Eye (tissue), 1 donor: ENCODE data around the gene IQCH.
A peak's percentile ranks its signal among the peaks of the same experiment; 100 is the strongest.
"Not testable (repeated sequence)": the region's sequence is repeated elsewhere in the genome, so short reads cannot be mapped to it uniquely, and the experiment has no call there.

Source experiments
- DNase-seq: peaks from one replicate; pipeline ENCODE4 v3.0.0-alpha.2; 2015

The IQCH gene

DNA sequence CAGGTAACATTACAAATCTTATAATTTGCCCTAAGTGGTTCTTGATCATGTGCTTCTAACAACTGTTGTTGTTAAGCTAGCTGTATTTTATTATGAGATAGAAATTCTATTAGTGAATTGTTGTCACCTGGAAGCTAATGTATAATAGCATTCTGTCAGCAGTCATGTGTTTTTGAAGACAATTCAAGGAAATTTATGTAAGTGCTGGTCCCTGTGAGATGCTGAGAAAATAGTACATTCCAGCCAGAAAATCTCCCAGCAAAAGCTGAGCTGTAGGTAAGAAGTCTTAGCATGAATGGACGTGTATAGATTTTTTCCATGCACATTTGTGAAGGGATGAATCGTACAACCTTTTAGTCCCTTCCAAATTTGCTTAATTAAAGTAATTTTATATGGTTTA lies 146.3 kb downstream of the IQCH start:
- no peak for DNase-seq

DNA sequence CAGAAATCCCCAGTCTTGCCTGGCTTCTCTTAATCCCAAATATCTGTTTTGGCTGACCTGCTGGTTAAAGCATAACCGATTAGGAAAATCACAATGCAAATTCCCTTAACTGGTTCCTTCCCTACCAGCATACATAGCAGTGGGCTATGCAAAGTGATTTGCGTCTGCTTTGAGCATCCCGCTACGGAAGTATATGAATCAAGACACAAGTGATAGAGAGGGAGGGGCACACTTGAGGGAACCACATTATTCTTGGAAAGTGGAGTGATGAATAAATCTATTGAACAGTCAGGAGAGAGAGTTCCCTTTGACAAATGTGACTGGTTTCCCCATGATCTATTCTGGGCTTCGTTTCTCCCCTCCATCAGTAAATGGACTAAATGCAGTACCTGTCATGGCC lies 146.8 kb downstream of the IQCH start:
- DNase-seq, result no peak

GRCh38 chr15:67403428-67404154 lies 149.0 kb downstream of the IQCH start:
- DNase-seq, result no peak

- DNase-seq, result no peak
Measured at GRCh38 chr15:67405208-67406191, 150.9 kb downstream of the IQCH start.

- no peak for DNase-seq
Measured at GRCh38 chr15:67406257-67406861, 151.8 kb downstream of the IQCH start.

DNA sequence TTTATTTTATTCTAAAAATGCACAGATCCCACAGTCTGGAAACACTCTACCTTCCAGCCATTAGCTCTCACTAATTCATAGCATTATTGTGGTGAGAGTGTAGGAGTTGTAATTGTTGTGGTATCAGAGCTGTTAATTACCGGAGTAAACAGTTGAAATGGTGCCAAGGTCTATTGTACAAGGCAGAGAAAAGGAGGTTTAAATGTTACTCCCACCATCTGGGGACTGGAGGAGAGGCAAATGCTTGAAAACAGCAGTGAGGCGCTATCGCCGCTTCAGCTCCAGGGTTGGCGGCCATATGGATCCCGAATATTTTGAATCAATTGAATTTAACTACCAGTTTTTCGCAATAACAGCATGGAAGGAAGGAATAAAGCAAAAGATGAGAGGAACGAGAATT lies 153.2 kb downstream of the IQCH start:
- no peak for DNase-seq

DNA sequence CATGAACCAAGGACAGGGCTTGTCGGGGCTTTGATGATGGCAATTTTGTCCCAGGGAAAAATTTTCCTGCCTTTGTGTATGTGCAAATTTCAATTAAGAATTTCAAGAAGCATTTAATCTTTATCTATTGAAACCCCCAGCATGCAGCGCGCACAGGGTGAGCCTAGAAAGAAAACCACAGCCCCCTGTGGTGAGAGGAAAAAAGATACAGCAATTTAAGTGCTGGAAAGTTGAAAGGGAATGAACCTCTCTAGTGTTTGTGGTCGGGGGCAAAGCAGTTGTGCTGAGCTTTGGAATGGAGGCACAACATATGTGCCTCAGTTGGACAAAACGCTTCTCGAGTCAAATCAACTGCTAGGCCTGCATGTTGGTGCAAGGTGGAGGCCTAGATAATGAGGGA lies 154.6 kb downstream of the IQCH start:
- DNase-seq, result no peak

- no peak for DNase-seq
Measured at GRCh38 chr15:67411486-67411885, 156.9 kb downstream of the IQCH start.

DNA sequence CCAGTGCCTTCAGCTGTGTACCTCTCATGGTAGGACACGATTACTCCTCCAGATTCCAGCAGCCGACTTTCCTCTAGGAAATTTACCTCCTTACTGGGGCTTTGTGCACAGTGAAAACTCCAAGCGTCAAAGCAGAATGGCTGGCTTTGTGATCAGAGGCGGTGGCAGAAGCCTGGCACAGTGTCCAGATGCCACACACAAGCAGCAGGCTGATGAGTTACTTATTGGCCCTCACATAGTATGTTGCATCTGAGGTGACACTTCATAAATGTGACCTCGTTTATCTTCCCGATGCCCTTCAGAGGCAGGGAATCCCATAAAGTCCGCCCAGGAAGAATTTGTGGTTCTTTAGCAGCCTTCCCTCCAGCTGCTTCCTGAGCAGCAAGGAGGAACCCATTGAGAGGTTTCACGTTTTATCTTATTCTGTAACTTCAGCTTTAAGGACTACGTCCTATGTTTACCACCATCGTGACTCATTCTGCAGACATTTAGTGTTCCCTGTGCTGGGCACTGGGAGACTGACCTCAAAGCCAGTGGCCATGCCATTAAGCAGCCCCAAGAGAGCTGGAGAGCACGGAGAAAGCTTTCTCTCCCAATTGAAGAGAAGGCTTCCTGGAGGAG lies 159.3 kb downstream of the IQCH start:
- DNase-seq, result no peak

GRCh38 chr15:67415181-67415580 lies 160.6 kb downstream of the IQCH start:
- no peak for DNase-seq

DNA sequence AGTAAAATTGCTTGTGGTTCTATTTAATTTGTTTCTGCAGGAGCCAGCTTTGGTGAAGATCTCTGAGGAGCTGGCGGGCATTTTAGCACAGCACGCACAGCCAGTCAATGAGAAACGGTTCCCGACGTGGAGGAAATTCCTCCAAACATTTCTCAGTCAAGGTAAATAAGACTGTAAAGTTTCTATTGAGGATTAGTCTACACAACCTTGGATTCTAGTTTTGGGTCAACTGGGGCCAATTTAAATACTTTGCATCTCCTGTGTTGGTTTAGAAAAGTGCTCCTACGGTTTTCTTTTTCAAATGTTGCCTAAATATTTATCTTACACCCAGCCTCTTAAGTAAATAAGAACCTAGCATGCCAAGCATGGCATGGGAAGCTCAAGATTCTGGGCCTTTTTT lies 162.3 kb downstream of the IQCH start:
- DNase-seq, result no peak

DNA sequence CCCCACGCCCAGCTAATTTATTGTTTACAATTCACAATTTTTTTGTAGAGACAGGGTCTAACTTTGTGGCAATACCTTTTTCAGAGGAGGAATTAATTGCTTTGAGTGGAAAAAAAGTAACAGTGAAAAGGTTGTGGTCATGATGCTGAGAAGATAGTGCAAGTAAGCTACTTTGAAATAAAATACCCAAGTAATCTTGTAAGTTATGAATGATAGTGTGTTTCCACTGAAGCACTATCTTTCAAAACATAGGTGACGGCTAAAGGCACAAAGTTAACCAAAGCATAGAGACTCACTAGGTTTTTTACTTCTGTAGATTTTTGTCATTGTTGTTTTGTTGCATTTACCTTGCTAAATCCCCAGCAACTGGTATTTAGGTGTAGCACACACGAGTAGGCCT lies 165.1 kb downstream of the IQCH start:
- no peak for DNase-seq

- DNase-seq, result no peak
Measured at GRCh38 chr15:67420137-67420536, 165.6 kb downstream of the IQCH start.

DNA sequence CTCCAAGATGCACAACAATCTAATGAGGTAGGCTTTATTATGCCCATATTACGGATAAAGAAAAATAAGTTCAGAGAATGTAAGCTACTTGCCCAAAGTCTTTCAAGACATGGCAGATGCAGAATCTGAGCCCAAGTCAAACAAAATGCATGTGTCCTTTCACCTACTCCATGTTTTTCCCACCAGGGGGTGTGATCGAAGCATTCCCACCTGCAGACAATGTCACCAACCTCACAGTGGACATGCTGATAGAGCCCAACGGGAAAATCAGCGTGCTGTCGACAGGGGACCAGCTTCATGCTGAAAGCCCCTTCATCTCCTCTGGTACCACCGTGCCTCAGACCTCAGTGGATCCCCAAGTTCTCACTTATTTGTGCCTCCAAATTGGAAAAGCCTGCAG lies 166.5 kb downstream of the IQCH start:
- DNase-seq, result no peak

- DNase-seq, result no peak
Measured at GRCh38 chr15:67422296-67422695, 167.7 kb downstream of the IQCH start.

GRCh38 chr15:67433495-67434099 lies 179.0 kb downstream of the IQCH start:
- DNase-seq, result peak; percentile 69

DNA sequence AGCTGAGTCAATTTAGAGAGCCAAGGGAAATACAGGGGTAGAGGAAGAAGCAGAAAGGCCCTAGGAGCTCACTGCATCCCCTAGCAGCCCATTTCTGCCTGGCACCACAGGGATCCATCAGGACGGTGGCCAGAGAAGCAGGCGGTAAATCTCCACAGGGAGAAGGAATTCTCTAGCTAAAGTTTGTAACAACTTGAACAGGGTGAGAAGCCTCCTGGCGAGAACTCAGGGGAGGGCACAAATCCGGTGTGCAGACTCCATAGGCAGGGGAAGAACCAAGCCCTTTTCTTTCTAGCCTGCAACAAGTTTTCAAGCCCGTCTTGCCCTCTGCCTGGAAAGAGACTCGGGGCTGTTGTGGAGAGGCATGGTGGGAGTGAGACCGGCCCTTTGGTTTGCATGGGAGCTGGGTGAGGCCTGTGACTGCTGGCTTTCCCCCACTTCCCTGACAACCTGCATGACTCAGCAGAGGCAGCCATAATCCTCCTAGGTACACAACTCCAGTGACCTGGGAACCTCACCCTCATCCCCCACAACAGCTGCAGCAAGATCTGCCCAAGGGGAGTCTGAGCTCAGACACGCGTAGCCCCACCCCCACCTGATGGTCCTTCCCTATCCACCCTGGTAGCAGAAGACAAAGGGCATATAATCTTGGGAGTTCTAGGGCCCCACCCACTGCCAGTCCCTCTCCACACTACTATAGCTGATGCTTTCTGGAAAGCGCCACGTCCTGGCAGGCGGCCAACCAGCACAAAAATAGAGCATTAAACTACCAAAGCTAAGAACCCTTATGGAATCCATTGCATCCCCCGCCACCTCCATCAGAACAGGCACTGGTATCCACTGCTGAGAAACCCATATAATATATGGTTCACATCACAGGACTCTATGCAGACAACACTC lies 182.0 kb downstream of the IQCH start:
- not testable (repeated sequence) for DNase-seq

GRCh38 chr15:67444100-67444499 lies 189.5 kb downstream of the IQCH start:
- no peak for DNase-seq

- no peak for DNase-seq
Measured at GRCh38 chr15:67446449-67446848, 191.9 kb downstream of the IQCH start.

- DNase-seq, result not testable (repeated sequence)
Measured at GRCh38 chr15:67448372-67448771, 193.8 kb downstream of the IQCH start.

GRCh38 chr15:67453703-67454102 lies 199.1 kb downstream of the IQCH start:
- DNase-seq, result not testable (repeated sequence)
